Renal cortical epithelial cell (primary cell): ENCODE results near the gene DMBX1. TPM values are rescaled to one million over a fixed set of nuclear protein-coding genes. Genes with fewer than 3 reads are reported as not detected.

Experiments used
- DNase-seq: peaks from one replicate; pipeline ENCODE4 v3.0.0-alpha.2; 2011; ENCODE audit warnings: low read depth
- total RNA-seq: library from RNA; depleted of rRNA; stranded (reverse); fragments of >200 nt; gene quantifications from 2 replicates; pipeline ENCODE4 v1.2.3, GENCODE V29; 2014

The DMBX1 gene
- total RNA-seq, 1 donor from 2014 or later = not detected

GRCh38 chr1:46459315-46459714 is 30.3 kb upstream of the DMBX1 start:
- DNase-seq = no peak

- no peak for DNase-seq
Observed at GRCh38 chr1:46461017-46461808, 28.4 kb upstream of the DMBX1 start.

- DNase-seq = peak; percentile 22
Observed at GRCh38 chr1:46461809-46462448, 27.7 kb upstream of the DMBX1 start.

- no peak for DNase-seq
Observed at GRCh38 chr1:46464013-46464548, 25.6 kb upstream of the DMBX1 start.

GRCh38 chr1:46464915-46465314 is 24.7 kb upstream of the DMBX1 start:
- peak; percentile 21 for DNase-seq

- no peak for DNase-seq
Observed at GRCh38 chr1:46465981-46466476, 23.6 kb upstream of the DMBX1 start.

DNA sequence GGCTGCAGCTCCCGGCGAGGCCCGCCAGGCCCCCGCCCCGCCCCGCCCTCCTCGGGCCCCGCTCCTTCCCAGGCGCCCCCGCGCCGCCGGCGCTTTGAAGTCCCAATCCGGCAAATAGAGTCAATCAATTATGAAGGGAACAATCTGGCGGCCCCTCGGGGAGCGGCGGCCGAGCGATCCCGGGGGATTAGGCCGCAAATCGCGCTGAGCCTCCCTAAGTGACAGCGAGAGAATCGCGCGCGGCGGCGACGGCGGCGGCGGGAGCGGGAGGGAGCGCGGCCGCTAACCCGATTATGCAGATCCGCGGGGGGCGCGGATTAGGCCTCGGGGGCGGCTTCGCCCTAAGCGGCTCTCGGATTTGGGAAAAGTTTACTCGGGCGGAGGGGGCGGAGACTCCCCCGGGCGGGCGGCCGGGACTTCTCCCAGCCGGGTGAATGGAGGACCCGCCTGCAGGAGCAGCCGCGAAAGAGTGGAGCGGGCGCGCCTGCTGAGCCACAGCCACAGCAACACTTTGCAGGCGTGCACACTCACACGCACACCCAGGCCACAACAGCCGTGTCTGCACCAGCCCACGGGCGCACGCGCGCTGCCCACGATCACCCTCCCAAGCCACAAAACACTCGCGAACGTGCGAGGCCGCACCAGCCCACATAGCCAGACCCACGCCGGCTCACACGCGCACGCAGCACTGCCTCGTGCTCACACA is 23.0 kb upstream of the DMBX1 start:
- DNase-seq = no peak

DNA sequence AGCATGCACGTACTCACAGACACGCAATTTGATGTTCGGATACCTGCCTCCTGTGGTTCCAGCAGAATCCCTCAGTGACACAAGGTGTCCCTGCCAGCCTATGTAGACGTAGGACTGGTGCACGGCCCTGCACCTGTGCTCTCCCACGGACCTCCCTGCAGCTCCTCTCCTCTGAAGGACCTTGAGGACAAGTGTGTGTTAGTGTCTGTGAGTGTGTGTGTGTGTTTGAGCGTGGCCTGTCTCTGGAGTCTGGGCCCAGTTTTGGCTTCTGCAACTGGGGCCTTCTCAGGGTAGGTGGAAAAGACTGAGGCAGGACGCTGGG is 22.5 kb upstream of the DMBX1 start:
- no peak for DNase-seq

- no peak for DNase-seq
Observed at GRCh38 chr1:46469881-46470280, 19.8 kb upstream of the DMBX1 start.

GRCh38 chr1:46471848-46472492 is 17.7 kb upstream of the DMBX1 start:
- no peak for DNase-seq

DNA sequence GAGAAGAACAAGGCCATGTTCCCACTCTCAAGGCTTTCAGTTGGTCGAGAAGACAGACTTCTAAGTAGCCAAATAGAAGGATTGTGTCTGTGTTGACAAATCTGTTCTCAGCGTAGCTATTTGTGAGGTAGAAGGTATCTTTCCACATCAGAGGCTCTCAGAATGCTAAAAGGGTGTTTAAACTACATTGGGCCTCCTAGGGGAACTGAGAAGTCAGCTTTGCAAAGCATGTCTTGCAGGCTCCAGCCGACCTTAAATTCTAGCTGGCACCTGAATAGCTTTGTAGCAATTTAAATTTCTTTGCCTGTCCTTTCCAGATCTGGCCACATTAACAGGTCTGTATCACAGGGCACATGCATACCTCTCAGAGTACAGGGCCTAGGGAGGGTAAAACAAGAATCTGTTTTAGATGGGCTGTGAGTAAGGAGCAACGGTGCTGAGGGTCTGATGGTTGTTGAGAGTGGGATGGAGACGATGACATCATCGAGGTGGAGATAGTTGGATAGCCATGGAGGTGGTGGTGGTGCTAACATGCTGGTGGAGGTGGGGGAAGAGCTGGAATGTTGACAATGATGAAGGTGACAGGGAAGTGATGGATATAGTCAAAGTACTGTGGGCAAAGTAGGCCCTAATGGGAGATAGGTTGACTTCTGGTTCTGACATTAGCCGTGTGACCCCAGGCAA is 17.0 kb upstream of the DMBX1 start:
- no peak for DNase-seq

- no peak for DNase-seq
Observed at GRCh38 chr1:46473991-46474390, 15.6 kb upstream of the DMBX1 start.

DNA sequence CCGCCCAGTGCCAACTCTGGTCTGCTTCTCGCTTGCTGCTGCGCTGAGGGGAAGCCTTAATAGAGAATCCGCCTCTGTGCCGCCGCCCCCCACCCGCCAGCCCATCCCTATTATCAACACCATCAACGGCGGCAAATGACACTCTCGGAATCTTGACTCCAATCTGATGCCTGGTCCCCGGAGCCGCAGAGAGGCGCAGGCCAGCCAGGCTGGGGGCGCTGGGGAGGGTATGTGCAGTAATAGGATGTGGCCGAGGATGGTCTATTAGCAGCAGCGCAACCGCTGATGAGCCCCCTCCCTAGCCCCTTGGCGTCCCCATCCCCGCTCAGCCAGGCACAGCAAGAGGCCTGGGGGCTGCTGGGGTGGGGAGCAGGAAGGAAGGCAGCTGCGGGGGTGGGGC is 15.1 kb upstream of the DMBX1 start:
- no peak for DNase-seq

GRCh38 chr1:46476673-46477072 is 13.0 kb upstream of the DMBX1 start:
- DNase-seq = no peak

- DNase-seq = peak; percentile 44
Observed at GRCh38 chr1:46477153-46477929, 12.3 kb upstream of the DMBX1 start.

DNA sequence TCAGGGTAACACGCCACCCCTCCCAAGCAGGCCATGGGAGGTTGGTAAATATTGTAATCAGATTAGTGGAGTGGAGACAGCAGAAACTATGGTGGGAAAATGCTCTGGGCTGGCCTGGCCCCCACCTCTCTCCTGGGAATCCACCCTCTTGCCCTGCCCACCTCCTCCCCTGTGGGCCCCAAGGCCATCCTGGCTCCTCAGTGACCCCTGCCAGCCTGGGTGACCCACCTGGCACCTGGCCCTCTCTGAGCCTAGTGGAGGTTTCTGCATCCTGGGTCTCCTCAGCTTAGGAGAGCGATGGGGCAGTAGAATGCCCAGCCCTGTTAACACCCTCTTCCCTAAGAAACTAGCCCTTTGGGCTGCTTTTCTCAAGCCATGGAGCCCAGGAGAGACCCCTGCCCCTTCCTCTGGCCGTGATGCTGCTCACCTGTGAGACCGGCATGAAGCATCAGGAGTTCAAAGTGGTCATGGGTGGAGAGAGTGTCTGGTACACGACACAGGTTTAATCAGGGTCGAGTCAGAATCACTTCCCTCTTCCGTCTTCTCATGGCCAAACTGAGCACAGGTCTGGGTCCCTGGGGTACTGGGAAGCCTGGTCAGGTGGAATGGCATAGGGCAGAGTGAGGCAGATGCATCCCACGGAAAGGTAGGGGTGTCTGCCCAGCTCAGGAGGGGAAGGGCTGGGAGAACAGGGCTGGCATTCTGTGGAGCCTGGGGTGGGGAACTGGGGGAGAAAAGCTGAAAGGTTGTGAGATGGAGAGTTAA is 10.7 kb upstream of the DMBX1 start:
- DNase-seq = no peak

DNA sequence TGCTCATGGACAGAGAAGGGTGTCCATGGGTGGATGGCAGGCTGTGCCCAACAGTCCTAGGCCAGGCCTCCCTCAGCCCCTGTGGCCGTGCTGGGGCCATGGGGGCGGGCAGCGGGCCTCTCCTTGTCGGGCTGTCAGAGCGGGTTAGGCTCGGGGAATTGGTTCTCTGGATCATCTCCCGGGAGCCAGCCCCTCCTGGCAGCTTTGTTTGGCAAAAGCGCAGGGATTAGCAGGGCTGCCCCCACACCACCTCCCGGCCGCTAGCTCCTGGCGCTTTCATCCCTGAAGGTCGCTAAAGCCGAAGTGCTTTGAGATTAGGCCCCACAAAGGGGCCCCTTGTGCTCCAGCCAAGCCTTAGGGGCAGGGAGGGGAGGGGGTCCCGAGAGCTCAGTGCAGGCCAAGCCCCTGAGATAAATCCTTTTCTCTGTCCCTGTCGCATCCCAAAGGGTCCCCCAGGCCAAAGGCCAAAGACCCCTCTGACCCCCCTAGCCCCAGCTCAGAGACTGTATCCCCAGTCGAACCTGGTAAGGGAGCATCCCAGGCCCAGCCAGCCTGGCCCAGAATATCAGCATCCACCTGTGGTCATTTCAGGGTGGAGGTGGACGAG is 9.8 kb upstream of the DMBX1 start:
- no peak for DNase-seq

DNA sequence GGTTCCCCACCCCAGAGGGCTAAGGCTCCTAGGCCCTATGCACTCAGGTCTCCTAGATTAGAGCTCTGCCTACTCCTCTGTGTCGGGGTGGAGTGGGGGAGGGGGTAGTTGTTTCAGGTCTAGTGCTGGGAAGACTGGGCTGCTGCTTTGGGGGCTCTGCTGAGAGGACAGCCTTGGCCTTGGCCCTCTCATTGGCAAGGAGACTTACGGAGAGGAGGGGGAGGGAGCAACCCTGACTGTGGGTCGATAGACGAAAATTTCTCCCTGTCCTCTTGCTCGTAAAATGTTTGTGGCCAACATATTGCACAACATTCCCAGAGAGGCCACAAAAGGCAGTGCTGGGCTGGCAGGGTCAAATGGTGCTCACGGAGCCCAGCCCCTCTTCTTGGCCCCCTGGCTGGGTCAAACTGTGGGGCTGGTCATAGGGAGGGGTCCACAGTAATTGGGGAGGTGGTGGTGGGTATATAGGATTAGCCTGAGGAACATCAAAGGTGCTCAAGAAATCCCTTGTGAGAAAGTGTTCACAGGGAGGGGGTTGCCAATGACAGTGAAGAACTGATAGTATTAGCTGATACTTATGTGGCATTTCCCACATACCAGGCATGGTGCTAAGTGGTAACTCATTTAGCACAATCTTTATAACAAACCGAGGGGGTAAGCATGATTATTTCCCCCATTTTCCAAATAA is 8.5 kb upstream of the DMBX1 start:
- peak; percentile 30 for DNase-seq

GRCh38 chr1:46481961-46482360 is 7.7 kb upstream of the DMBX1 start:
- DNase-seq = no peak
